MCF 10A (cell line): Measurements from ENCODE around the gene PITX1. TPM values are rescaled to one million over a fixed set of nuclear protein-coding genes. Genes with fewer than 3 reads are reported as not detected.

Source experiments
- BruUV-seq: library from RNA; stranded (reverse); fragments of 400-500 nt; replicated peaks from 2 replicates; lab custom pipeline; 2021; lab: Mats Ljungman, UMichigan
- CTCF ChIA-PET: fragments of 300-600 bp; sonication (Branson Sonifier 250); formaldehyde crosslinking; extraction: SDS; loops from one replicate; lab custom pipeline; 2021; ENCODE audit warnings: antibody characterized with exemption, inconsistent platforms; lab: Yijun Ruan, JAX
- POLR2A ChIA-PET: fragments of 300-600, 350-650 bp; sonication (Branson Sonifier 250); formaldehyde crosslinking; extraction: SDS; loops from one replicate; lab custom pipeline; 2020; ENCODE audit warnings: antibody characterized with exemption, inconsistent platforms; lab: Yijun Ruan, JAX
- DNase-seq: peaks from one replicate; pipeline ENCODE4 v3.0.0-alpha.2; 2018; ENCODE audit not compliant: unreplicated experiment
- H3K27ac Mint-ChIP-seq: one replicate; pipeline ENCODE4 v1.8.0; 2022; ENCODE audit warnings: mild to moderate bottlenecking, low read depth, mixed read lengths; ENCODE audit not compliant: unreplicated experiment
- H3K27me3 Mint-ChIP-seq: one replicate; pipeline ENCODE4 v1.8.0; 2022; ENCODE audit warnings: mixed read lengths; ENCODE audit not compliant: insufficient read depth, unreplicated experiment
- H3K36me3 Mint-ChIP-seq: one replicate; pipeline ENCODE4 v1.8.0; 2022; ENCODE audit warnings: mild to moderate bottlenecking, moderate library complexity, mixed read lengths; ENCODE audit not compliant: insufficient read depth, unreplicated experiment
- H3K4me1 Mint-ChIP-seq: one replicate; pipeline ENCODE4 v1.8.0; 2022; ENCODE audit warnings: mixed read lengths; ENCODE audit not compliant: insufficient read depth, unreplicated experiment
- H3K4me3 Mint-ChIP-seq: one replicate; pipeline ENCODE4 v1.8.0; 2022; ENCODE audit warnings: mild to moderate bottlenecking, moderate library complexity, mixed read lengths; ENCODE audit not compliant: unreplicated experiment
- H3K9me3 Mint-ChIP-seq: one replicate; pipeline ENCODE4 v1.8.0; 2022; ENCODE audit warnings: mixed read lengths; ENCODE audit not compliant: unreplicated experiment
- intact Hi-C: fragments of 100-400 bp; cut with micrococcal nuclease; formaldehyde crosslinking; loops from 2 replicates; pipeline ENCODE4 v1.14.1; 2022
- total RNA-seq: library from RNA; stranded (reverse); gene quantifications from 2 replicates; pipeline ENCODE4 v1.2.3, GENCODE V29; 2022
- TF ChIP-seq, protein P1 (sequence below): fragments of 200-600 bp; IDR thresholded peaks from one replicate; pipeline ENCODE4 v1.8.0; 2022; ENCODE audit warnings: antibody characterized with exemption, mild to moderate bottlenecking; ENCODE audit not compliant: unreplicated experiment

Gene PITX1
- total RNA-seq, 1 experiment from 2014 or later = 42.9 TPM

DNA sequence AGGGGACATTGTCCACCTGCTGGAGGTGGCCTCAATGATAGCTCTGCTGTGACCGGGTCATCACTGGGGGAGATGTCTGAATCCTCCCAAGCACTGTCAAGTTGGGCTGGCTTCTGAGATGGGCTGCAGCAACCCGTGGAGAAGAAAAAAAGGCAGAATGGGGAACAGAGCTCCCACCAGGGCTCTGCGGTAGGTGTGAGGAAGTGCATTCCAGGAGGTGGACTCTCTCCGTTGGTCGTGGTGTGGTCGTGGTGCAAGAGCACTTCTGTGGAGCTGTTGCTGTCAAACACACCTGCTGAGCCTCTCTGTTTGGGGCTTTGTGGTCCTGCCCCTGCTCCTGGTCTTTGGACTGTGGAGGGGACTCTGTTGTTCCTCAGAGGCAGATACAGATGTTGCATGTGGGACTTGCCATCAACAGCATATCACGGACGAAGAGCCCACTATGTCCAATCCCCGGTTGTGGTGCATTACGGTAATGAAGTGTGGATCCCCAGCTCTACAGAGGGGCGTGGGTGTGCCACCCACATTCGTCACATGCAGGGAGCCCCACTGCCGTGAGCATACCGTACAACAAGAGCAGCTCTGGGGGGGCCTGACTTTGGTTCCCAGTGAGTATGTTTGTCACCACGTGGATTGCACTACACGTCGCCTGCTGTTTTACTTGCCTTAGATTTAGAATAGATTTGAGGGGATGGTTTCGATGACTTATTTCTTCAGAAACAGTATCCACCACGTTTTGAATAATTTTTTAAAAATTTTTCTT is 36.0 kb upstream of the PITX1 start:
- POLR2A ChIA-PET = interaction anchor here (0.9 kb wide), 1 partner anchor 8 kb away, joined by 3 read pairs; no protein-coding TSS in a partner anchor
- H3K4me3 Mint-ChIP-seq = no peak overlapping the region
- H3K9me3 Mint-ChIP-seq = no peaks in the 10 kb centered on the region
- no peaks in the 10 kb centered on the region for H3K36me3 Mint-ChIP-seq
- no peaks in the 10 kb centered on the region for H3K4me1 Mint-ChIP-seq
- H3K27ac Mint-ChIP-seq = no peak overlapping the region
- no peak for DNase-seq
- BruUV-seq = no TSS peak
- CTCF ChIA-PET = interaction anchor here (1.0 kb wide), 1 partner anchor 53 kb away, joined by 3 read pairs; no protein-coding TSS in a partner anchor
- H3K27me3 Mint-ChIP-seq = no peaks in the 10 kb centered on the region
- intact Hi-C loops = no loop called here
- TF ChIP-seq, protein P1, sequence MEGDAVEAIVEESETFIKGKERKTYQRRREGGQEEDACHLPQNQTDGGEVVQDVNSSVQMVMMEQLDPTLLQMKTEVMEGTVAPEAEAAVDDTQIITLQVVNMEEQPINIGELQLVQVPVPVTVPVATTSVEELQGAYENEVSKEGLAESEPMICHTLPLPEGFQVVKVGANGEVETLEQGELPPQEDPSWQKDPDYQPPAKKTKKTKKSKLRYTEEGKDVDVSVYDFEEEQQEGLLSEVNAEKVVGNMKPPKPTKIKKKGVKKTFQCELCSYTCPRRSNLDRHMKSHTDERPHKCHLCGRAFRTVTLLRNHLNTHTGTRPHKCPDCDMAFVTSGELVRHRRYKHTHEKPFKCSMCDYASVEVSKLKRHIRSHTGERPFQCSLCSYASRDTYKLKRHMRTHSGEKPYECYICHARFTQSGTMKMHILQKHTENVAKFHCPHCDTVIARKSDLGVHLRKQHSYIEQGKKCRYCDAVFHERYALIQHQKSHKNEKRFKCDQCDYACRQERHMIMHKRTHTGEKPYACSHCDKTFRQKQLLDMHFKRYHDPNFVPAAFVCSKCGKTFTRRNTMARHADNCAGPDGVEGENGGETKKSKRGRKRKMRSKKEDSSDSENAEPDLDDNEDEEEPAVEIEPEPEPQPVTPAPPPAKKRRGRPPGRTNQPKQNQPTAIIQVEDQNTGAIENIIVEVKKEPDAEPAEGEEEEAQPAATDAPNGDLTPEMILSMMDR = no peak

DNA sequence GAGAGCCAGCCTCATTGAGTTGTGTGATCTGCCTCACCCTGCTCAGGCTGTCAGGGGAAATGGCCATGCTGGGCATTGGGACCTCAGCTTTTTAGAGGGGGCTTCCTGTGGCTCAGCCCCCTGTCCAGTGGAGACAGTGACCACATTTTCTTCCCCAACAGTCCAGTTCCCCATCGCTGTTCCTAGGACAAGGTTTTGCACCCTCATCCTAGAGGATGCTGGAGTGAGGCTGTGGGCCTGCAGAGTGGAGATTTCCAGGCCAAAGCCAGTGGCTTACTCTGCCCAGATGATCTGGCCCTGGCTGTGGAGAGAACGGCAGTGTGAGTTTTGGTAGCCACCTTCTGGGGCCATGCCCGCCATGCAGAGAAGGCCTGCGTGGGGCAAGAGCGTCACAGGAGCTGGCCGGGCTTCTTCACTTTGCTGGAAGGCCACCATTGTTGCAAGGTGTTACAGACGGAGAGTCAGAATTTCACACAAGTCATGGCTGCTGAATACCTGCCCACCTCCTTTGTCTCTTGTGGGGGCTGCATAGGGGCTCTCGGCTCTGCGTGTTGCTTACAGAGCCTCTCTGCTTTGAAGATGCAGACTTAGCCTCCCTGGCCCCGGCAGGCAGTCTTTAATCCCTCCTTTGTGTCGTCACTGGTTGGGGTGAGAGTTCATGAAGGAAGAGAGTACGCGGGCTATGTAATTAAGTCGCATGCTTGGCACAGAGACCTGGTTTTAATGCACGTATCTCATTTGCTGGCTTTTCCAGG is 35.2 kb upstream of the PITX1 start:
- Mint-ChIP-seq H3K4me3 (no peak overlapping the region), H3K27me3 (no peaks in the 10 kb centered on the region), H3K36me3 (no peaks in the 10 kb centered on the region), H3K27ac (no peak overlapping the region), H3K9me3 (no peaks in the 10 kb centered on the region), H3K4me1 (no peaks in the 10 kb centered on the region)
- no TSS peak for BruUV-seq
- no peak for DNase-seq
- POLR2A ChIA-PET = no interaction called here
- TF ChIP-seq, protein P1 = no peak
- CTCF ChIA-PET = interaction anchor here (1.0 kb wide), 1 partner anchor 54 kb away, joined by 3 read pairs; no protein-coding TSS in a partner anchor
- intact Hi-C loops = no loop called here

DNA sequence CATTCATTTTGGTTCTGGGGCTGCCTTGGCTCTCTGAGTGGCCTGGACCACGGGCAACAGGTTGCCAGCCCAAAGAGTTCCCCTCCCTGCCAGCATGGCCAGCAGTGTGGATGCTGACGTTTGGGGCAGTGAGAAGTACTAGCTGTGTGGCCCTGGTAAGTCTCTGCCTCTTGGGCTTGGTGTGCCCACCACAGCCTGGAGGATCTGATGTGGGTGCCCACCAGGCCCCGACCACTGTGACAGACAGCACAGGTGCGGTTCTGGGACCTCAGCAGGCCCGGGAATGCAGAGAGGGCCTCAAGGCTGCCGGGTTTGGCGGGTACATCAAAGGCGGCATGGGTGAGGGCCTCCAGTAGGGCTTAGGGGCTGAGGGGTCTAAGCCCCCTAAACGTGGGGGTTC is 33.6 kb upstream of the PITX1 start:
- H3K9me3 Mint-ChIP-seq = no peaks in the 10 kb centered on the region
- H3K4me1 Mint-ChIP-seq = no peaks in the 10 kb centered on the region
- H3K36me3 Mint-ChIP-seq = no peaks in the 10 kb centered on the region
- ChIA-PET POLR2A (no interaction called here), CTCF (interaction anchor here (0.7 kb wide), 1 partner anchor 199 kb away, joined by 3 read pairs; no protein-coding TSS in a partner anchor)
- H3K4me3 Mint-ChIP-seq = no peak overlapping the region
- H3K27me3 Mint-ChIP-seq = no peaks in the 10 kb centered on the region
- BruUV-seq = no TSS peak
- DNase-seq = no peak
- no peak overlapping the region for H3K27ac Mint-ChIP-seq
- TF ChIP-seq, protein P1 = no peak
- intact Hi-C loops = no loop called here

DNA sequence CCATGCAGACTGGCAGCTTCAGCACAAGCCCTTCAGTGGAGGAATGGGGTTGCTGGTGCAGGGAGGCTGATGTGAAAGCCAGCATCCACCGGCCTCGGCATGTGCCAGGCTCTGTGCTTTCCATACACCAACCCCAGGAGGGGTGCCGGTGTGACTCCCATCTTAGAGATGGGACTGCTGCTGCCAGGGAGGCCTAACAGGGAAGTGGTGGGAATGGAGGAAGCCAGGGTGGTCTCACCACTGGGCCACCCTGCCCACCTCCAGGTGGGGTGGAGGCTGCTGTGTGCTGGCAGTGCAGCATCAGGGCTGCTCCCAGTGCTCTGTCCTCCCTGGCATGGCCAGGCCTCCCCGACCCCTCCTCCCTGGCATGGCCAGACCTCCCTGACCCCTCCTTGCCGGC is 32.8 kb upstream of the PITX1 start:
- no peak for DNase-seq
- BruUV-seq = no TSS peak
- H3K27me3 Mint-ChIP-seq = no peaks in the 10 kb centered on the region
- no peaks in the 10 kb centered on the region for H3K9me3 Mint-ChIP-seq
- no peak overlapping the region for H3K4me3 Mint-ChIP-seq
- TF ChIP-seq, protein P1 = no peak
- POLR2A ChIA-PET = no interaction called here
- intact Hi-C loops = no loop called here
- no peak overlapping the region for H3K27ac Mint-ChIP-seq
- H3K4me1 Mint-ChIP-seq = no peaks in the 10 kb centered on the region
- CTCF ChIA-PET = interaction anchor here (0.7 kb wide), 2 partner anchors 199 to 323 kb away, joined by 3 read pairs; no protein-coding TSS in a partner anchor
- no peaks in the 10 kb centered on the region for H3K36me3 Mint-ChIP-seq
